Upper lobe of right lung (tissue), 1 donor: ENCODE results near the gene CDH4. TPM values are rescaled to one million over a fixed set of nuclear protein-coding genes. Genes with fewer than 3 reads are reported as not detected.

Experiments used
- ATAC-seq: fragments of 200-7000 bp; cut with Tn5 transposase; one replicate; pipeline ENCODE4 v1.9.1; 2020; ENCODE audit warnings: mild to moderate bottlenecking, moderate library complexity
- DNase-seq: peaks from one replicate; pipeline ENCODE4 v3.0.0-alpha.2; 2020
- H3K27ac ChIP-seq: fragments of 200-600 bp; one replicate; pipeline ENCODE4 v1.8.0; 2022
- H3K27me3 ChIP-seq: fragments of 200-600 bp; one replicate; pipeline ENCODE4 v1.8.0; 2022; ENCODE audit warnings: mild to moderate bottlenecking
- H3K36me3 ChIP-seq: fragments of 200-600 bp; one replicate; pipeline ENCODE4 v1.8.0; 2022
- H3K4me1 ChIP-seq: fragments of 200-600 bp; one replicate; pipeline ENCODE4 v1.8.0; 2022
- H3K4me3 ChIP-seq: fragments of 200-600 bp; one replicate; pipeline ENCODE4 v1.8.0; 2022; ENCODE audit warnings: mild to moderate bottlenecking
- H3K9me3 ChIP-seq: fragments of 200-600 bp; one replicate; pipeline ENCODE4 v1.8.0; 2022
- CTCF ChIP-seq: fragments of 200-600 bp; IDR thresholded peaks from one replicate; pipeline ENCODE4 v1.8.0; 2022; ENCODE audit warnings: antibody characterized with exemption
- intact Hi-C: fragments of 100-400 bp; cut with DNase I; formaldehyde crosslinking; loops from one replicate; pipeline ENCODE4 v1.11.0; 2022
- total RNA-seq: library from RNA; stranded (reverse); fragmentation: NEBNext Ultra II Directional; extraction: Animal tissue kit (Norgen Biotek cat#: 25700); gene quantifications from one replicate; pipeline ENCODE4 v1.2.1, GENCODE V29; 2021
- donor health status: DM: no; HTN: yes; CAD: no; lungs with severe emphysema.

The CDH4 gene
- total RNA-seq, 1 donor from 2014 or later = 0.23 TPM

- Histone ChIP-seq H3K27ac (no peak overlapping the region), H3K27me3 (no peaks in the 10 kb centered on the region), H3K4me3 (no peak overlapping the region), H3K9me3 (no peaks in the 10 kb centered on the region), H3K4me1 (no peaks in the 10 kb centered on the region), H3K36me3 (no peaks in the 10 kb centered on the region)
- ATAC-seq (no peak), DNase-seq (no peak)
- intact Hi-C loops = no loop called here
- TF ChIP-seq CTCF = no peak
These were observed 378.8 kb downstream of the CDH4 start for GRCh38 chr20:61630816-61631215.

- Histone ChIP-seq H3K4me3 (no peak overlapping the region), H3K4me1 (no peaks in the 10 kb centered on the region), H3K27ac (no peak overlapping the region), H3K36me3 (no peaks in the 10 kb centered on the region), H3K9me3 (no peaks in the 10 kb centered on the region), H3K27me3 (peaks cover 3% of the 10 kb centered on the region)
- TF ChIP-seq CTCF = no peak
- DNase-seq (no peak), ATAC-seq (no peak)
- intact Hi-C loops = no loop called here
These were observed 379.7 kb downstream of the CDH4 start for GRCh38 chr20:61631751-61632150.

- no peak for DNase-seq
- no peak overlapping the region for H3K27ac ChIP-seq
- no peaks in the 10 kb centered on the region for H3K36me3 ChIP-seq
- H3K4me1 ChIP-seq = no peaks in the 10 kb centered on the region
- H3K4me3 ChIP-seq = no peak overlapping the region
- no peaks in the 10 kb centered on the region for H3K9me3 ChIP-seq
- ATAC-seq = no peak
- intact Hi-C loops = no loop called here
- peaks cover 8% of the 10 kb centered on the region for H3K27me3 ChIP-seq
- TF ChIP-seq CTCF = no peak
These were observed 380.9 kb downstream of the CDH4 start for GRCh38 chr20:61633004-61633403.

- DNase-seq (no peak), ATAC-seq (no peak)
- TF ChIP-seq CTCF = no peak
- intact Hi-C loops = no loop called here
- no peaks in the 10 kb centered on the region for H3K9me3 ChIP-seq
- no peaks in the 10 kb centered on the region for H3K4me1 ChIP-seq
- no peak overlapping the region for H3K27ac ChIP-seq
- H3K4me3 ChIP-seq = no peak overlapping the region
- peaks cover 8% of the 10 kb centered on the region for H3K27me3 ChIP-seq
- no peaks in the 10 kb centered on the region for H3K36me3 ChIP-seq
These were observed 382.5 kb downstream of the CDH4 start for GRCh38 chr20:61634376-61635145.

- H3K27me3 ChIP-seq = peaks cover 8% of the 10 kb centered on the region
- intact Hi-C loops = no loop called here
- no peak overlapping the region for H3K27ac ChIP-seq
- no peak for DNase-seq
- H3K36me3 ChIP-seq = no peaks in the 10 kb centered on the region
- ATAC-seq = no peak
- H3K9me3 ChIP-seq = no peaks in the 10 kb centered on the region
- no peak overlapping the region for H3K4me3 ChIP-seq
- no peaks in the 10 kb centered on the region for H3K4me1 ChIP-seq
- TF ChIP-seq CTCF = no peak
These were observed 383.8 kb downstream of the CDH4 start for GRCh38 chr20:61635721-61636455.
